Endothelial cell of umbilical vein (primary cell): Measurements from ENCODE around the gene DIDO1. TPM values are rescaled to one million over a fixed set of nuclear protein-coding genes. Genes with fewer than 3 reads are reported as not detected.

Experiments used
- BruUV-seq: library from RNA; stranded (reverse); fragments of 400-500 nt; replicated peaks from 2 replicates; lab custom pipeline; 2021; lab: Mats Ljungman, UMichigan
- CTCF ChIA-PET: fragments of 300-600, 350-600 bp; sonication (Branson Sonifier 250); formaldehyde crosslinking; loops from one replicate; lab custom pipeline; 2021; ENCODE audit warnings: antibody characterized with exemption, inconsistent platforms; lab: Charles Lee
- POLR2A ChIA-PET: fragments of 300-600, 350-600 bp; sonication (Branson Sonifier 250); formaldehyde crosslinking; loops from one replicate; lab custom pipeline; 2021; ENCODE audit warnings: antibody characterized with exemption, inconsistent platforms; lab: Charles Lee
- DNase-seq: peaks from one replicate; pipeline ENCODE4 v3.0.0-alpha.2; 2011; ENCODE audit warnings: low read depth, low spot score
- FAIRE-seq: peaks from 2 replicates; lab custom pipeline; 2011; peaks lifted over from hg19 to GRCh38; lab: Jason Lieb, UNC
- H2AFZ ChIP-seq: 2 replicates; pipeline ENCODE4 v1.6.0; 2012; ENCODE audit warnings: low read depth, low read length, control low read depth, inconsistent platforms
- H3K27ac ChIP-seq: 2 replicates; pipeline ENCODE4 v1.5.1; 2011; ENCODE audit warnings: low read depth, mild to moderate bottlenecking, control low read depth, low read length, moderate library complexity; ENCODE audit not compliant: insufficient read depth
- H3K27me3 ChIP-seq, 2 experiments: 2 replicates each; pipeline versions ENCODE4 v1.6.0 to v1.6.1; 2011; ENCODE audit warnings: low read length in 2 of 2, mixed read lengths in 1 of 2; ENCODE audit not compliant: control insufficient read depth in 2 of 2, insufficient read depth in 2 of 2
- H3K36me3 ChIP-seq, 2 experiments: 2 replicates in 1 of 2; 3 replicates in 1 of 2; pipeline ENCODE4 v1.5.1; 2011; ENCODE audit warnings: low read length in 2 of 2, mild to moderate bottlenecking in 1 of 2, moderate library complexity in 1 of 2; ENCODE audit not compliant: control insufficient read depth in 2 of 2, insufficient read depth in 2 of 2; ENCODE audit errors: extremely low read depth in 1 of 2
- H3K4me1 ChIP-seq: 3 replicates; pipeline ENCODE4 v1.5.1; 2011; ENCODE audit warnings: mild to moderate bottlenecking, low read length; ENCODE audit not compliant: control insufficient read depth, insufficient read depth; ENCODE audit errors: extremely low read depth
- H3K4me2 ChIP-seq: 2 replicates; pipeline ENCODE4 v1.6.1; 2011; ENCODE audit warnings: low read length, control low read depth, mixed read lengths; ENCODE audit not compliant: insufficient read depth
- H3K4me3 ChIP-seq, 3 experiments: fragments of 200-600 bp in 1 of 3; sonication (generic), shearing (Covaris generic) in 1 of 3; replicated peaks in 1 of 3; 2 replicates each; pipeline ENCODE4 v1.5.1; 2011 to 2016; ENCODE audit warnings: control low read depth in 3 of 3, low read length in 3 of 3, mild to moderate bottlenecking in 2 of 3, inconsistent platforms in 1 of 3, low read depth in 1 of 3, moderate library complexity in 1 of 3; ENCODE audit not compliant: insufficient read depth in 1 of 3
- H3K79me2 ChIP-seq: 2 replicates; pipeline ENCODE4 v1.6.0; 2012; ENCODE audit warnings: low read length, inconsistent platforms; ENCODE audit not compliant: control insufficient read depth, insufficient read depth
- H3K9ac ChIP-seq: replicated peaks from 2 replicates; pipeline ENCODE3; 2011; ENCODE audit warnings: low read length, control low read depth; ENCODE audit not compliant: insufficient read depth; ENCODE audit errors: extremely low read depth
- H3K9me1 ChIP-seq: replicated peaks from 3 replicates; pipeline ENCODE4 v1.6.0; 2011; ENCODE audit warnings: mild to moderate bottlenecking, low read length; ENCODE audit not compliant: control insufficient read depth, insufficient read depth; ENCODE audit errors: extremely low read depth
- H3K9me3 ChIP-seq: replicated peaks from 2 replicates; pipeline ENCODE4 v1.5.1; 2012; ENCODE audit warnings: low read length, inconsistent platforms; ENCODE audit not compliant: control insufficient read depth, insufficient read depth
- H4K20me1 ChIP-seq: replicated peaks from 2 replicates; pipeline ENCODE3; 2011; ENCODE audit warnings: mild to moderate bottlenecking, low read length; ENCODE audit not compliant: control insufficient read depth, insufficient read depth; ENCODE audit errors: extremely low read depth
- FOS ChIP-seq: IDR thresholded peaks from 2 replicates; pipeline ENCODE4 v1.6.1; 2011; ENCODE audit warnings: mild to moderate bottlenecking, low read length, moderate library complexity, borderline replicate concordance; ENCODE audit not compliant: insufficient read depth
- GATA2 ChIP-seq: IDR thresholded peaks from 2 replicates; pipeline ENCODE4 v1.7.0; 2011; ENCODE audit warnings: low read depth, mild to moderate bottlenecking, moderate library complexity, mixed read lengths, low read length; ENCODE audit not compliant: insufficient read length, insufficient read depth
- JUN ChIP-seq: IDR thresholded peaks from 2 replicates; pipeline ENCODE4 v1.6.1; 2011; ENCODE audit warnings: borderline replicate concordance, low read depth; ENCODE audit not compliant: insufficient read length, insufficient read depth
- POLR2AphosphoS5 ChIP-seq: IDR thresholded peaks from 2 replicates; pipeline ENCODE4 v1.6.1; 2012; ENCODE audit warnings: low read depth, mild to moderate bottlenecking, control low read depth, low read length, moderate library complexity; ENCODE audit not compliant: insufficient read depth
- dilution Hi-C: fragments of 300-500 bp; cut with MboI; formaldehyde crosslinking; loops from one replicate; pipeline ENCODE4 v1.15.0; 2019; ENCODE audit warnings: low sequenced_read_pairs; ENCODE audit not compliant: extremely low pct_ligation_motif_present
- intact Hi-C: fragments of 100-400 bp; cut with micrococcal nuclease; formaldehyde crosslinking; loops from one replicate; pipeline ENCODE4 v1.10.0; 2022
- polyA plus RNA-seq, 4 experiments: library from polyadenylated mRNA; depleted of rRNA in 3 of 4; stranded (reverse) in 3 of 4; unstranded in 1 of 4; fragments of >200 nt; gene quantifications; 2 replicates each; pipeline versions ENCODE4 v1.2.1 to v1.2.3, GENCODE V29; 2011 to 2012; ENCODE audit warnings: missing spikeins in 1 of 4
- total RNA-seq: library from RNA; stranded (reverse); gene quantifications from 2 replicates; pipeline ENCODE4 v1.2.3, GENCODE V29; 2021
- TF ChIP-seq, protein P1 (sequence below), 2 donors: IDR thresholded peaks; 1 replicate in 1 of 2; 2 replicates in 1 of 2; pipeline ENCODE4 v1.5.1; 2011; ENCODE audit warnings: low read length in 2 of 2, mild to moderate bottlenecking in 2 of 2, moderate library complexity in 2 of 2, control low read depth in 1 of 2, inconsistent platforms in 1 of 2, low read depth in 1 of 2; ENCODE audit not compliant: insufficient read depth in 1 of 2; ENCODE audit errors: extremely low read depth in 1 of 2
- TF ChIP-seq, protein P2 (sequence below): IDR thresholded peaks from 2 replicates; pipeline ENCODE4 v1.6.1; 2011; ENCODE audit not compliant: insufficient read depth, insufficient read length

The DIDO1 gene
- total and polyA plus RNA-seq, 2 donors (not counting 3 experiments of a cell fraction or from before 2014, with no cell fraction given) = 22.1 to 51.2 TPM

DNA sequence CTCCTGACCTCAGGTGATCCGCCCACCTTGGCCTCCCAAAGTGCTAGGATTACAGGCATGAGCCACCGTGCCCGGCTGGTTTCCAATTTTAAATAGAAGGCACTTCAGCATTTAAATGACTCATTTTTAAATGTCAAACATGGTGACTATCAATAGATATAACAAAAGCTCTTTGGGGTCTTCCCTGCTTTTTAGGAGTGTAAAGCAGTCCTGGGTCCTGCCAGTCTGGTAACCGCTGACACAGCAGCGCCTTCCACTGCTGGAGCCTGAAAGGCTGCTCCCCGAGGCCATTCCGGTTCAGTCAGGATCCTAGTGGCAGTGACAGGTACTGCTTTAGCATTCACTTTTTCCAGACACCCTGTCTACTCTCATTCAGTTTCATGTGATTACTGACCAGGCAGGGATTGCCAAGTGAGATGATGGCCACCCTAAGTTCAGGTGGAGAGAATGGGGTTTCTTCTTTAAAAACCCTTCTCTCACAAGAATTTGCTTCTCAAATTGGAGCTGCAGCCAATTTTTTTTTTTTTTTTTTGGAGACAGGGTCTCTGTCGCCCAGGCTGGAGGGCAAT lies 5.1 kb downstream of the DIDO1 start:
- H3K36me3 ChIP-seq = no peaks in the 10 kb centered on the region
- dilution Hi-C loops (no loop called here), intact Hi-C loops (no loop called here)
- no peak overlapping the region for H3K27ac ChIP-seq
- FAIRE-seq (no peak), DNase-seq (peak; percentile 53)
- no peak overlapping the region for H3K4me2 ChIP-seq
- H3K79me2 ChIP-seq = peaks cover 98% of the 10 kb centered on the region
- ChIA-PET CTCF (interaction anchor here (0.9 to 2.9 kb wide), 4 partner anchors 9 to 49 kb away, joined by 3 to 9 read pairs (median 5); partner anchors contain the start of gene GID8), POLR2A (no interaction called here)
- no peak overlapping the region for H3K4me3 ChIP-seq
- no peak overlapping the region for H2AFZ ChIP-seq
- no peaks in the 10 kb centered on the region for H3K27me3 ChIP-seq
- no TSS peak for BruUV-seq
- peaks cover 28% of the 10 kb centered on the region for H4K20me1 ChIP-seq
- H3K9me3 ChIP-seq = no peaks in the 10 kb centered on the region
- H3K4me1 ChIP-seq = peaks cover 32% of the 10 kb centered on the region
- no peaks in the 10 kb centered on the region for H3K9me1 ChIP-seq
- H3K9ac ChIP-seq = no peak overlapping the region
- TF ChIP-seq JUN = no peak
- no peak for TF ChIP-seq GATA2
- TF ChIP-seq, protein P1, sequence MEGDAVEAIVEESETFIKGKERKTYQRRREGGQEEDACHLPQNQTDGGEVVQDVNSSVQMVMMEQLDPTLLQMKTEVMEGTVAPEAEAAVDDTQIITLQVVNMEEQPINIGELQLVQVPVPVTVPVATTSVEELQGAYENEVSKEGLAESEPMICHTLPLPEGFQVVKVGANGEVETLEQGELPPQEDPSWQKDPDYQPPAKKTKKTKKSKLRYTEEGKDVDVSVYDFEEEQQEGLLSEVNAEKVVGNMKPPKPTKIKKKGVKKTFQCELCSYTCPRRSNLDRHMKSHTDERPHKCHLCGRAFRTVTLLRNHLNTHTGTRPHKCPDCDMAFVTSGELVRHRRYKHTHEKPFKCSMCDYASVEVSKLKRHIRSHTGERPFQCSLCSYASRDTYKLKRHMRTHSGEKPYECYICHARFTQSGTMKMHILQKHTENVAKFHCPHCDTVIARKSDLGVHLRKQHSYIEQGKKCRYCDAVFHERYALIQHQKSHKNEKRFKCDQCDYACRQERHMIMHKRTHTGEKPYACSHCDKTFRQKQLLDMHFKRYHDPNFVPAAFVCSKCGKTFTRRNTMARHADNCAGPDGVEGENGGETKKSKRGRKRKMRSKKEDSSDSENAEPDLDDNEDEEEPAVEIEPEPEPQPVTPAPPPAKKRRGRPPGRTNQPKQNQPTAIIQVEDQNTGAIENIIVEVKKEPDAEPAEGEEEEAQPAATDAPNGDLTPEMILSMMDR (IDR thresholded peaks at IDR 0.05; ENCODE audit: extremely low read depth in 1 of 2, insufficient read depth in 1 of 2, low read depth in 1 of 2, low read length in 2 of 2) = peak; percentile 40 to 62
- TF ChIP-seq, protein P2, sequence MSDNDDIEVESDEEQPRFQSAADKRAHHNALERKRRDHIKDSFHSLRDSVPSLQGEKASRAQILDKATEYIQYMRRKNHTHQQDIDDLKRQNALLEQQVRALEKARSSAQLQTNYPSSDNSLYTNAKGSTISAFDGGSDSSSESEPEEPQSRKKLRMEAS = no peak
- TF ChIP-seq FOS = no peak
- TF ChIP-seq POLR2AphosphoS5 = no peak
